ENCODE measurements around the gene PRKRA.
A peak's percentile ranks its signal among the peaks of the same experiment; 100 is the strongest.

DNA sequence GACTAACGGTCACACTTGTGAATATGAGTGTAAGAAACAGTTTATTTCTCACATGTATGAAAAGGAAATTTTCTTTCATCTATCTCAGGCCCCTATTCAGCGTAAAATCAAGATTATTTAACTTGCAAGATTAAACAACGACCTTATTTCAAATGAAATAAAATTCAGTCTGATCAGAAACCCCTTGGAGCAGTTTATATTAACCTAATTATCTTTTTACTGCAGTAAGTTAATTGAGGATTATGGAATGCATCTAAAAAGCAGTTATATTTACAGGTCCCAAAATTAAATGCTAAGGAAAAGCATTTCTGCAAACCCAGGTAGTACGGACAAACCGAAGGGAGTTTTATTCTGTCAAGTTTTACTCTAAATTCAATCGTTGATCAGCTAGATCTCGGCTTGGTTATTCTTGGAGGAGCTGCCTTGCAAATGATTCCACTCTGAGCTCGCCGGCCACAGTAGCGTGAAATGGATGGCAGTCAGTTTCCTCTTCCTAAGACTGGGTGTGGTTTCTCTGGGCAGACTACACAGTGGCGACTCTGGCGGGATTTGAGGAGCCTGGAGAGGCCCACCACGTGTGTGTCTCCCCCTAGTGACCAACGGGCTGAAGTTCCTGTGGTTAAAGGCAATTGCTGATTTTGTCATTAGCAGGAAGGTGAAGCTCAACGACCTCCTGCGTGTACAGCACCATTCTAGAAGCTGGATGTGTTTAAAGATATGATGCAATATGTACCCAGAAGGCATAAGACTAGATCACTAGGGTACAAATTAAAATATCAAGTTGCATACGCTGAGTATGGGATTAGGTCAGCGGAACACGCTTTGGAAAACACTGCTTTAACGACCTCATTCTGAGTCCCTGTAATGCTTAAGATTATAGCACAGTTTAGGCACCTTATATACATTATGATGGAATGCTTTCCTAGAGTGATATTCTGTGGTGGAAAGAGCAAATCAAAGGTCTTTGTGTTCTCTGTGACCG is 36.4 kb downstream of the PRKRA start:
- TF ChIP-seq, protein P1, sequence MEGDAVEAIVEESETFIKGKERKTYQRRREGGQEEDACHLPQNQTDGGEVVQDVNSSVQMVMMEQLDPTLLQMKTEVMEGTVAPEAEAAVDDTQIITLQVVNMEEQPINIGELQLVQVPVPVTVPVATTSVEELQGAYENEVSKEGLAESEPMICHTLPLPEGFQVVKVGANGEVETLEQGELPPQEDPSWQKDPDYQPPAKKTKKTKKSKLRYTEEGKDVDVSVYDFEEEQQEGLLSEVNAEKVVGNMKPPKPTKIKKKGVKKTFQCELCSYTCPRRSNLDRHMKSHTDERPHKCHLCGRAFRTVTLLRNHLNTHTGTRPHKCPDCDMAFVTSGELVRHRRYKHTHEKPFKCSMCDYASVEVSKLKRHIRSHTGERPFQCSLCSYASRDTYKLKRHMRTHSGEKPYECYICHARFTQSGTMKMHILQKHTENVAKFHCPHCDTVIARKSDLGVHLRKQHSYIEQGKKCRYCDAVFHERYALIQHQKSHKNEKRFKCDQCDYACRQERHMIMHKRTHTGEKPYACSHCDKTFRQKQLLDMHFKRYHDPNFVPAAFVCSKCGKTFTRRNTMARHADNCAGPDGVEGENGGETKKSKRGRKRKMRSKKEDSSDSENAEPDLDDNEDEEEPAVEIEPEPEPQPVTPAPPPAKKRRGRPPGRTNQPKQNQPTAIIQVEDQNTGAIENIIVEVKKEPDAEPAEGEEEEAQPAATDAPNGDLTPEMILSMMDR (conservative IDR thresholded peaks at IDR 0.05; ENCODE audit: low read length), result peak; percentile 89
- no peak for TF ChIP-seq EZH2phosphoT487 (IDR thresholded peaks at IDR 0.05; ENCODE audit: borderline replicate concordance)
